Measurements from ENCODE around the gene C10orf67.
"Not testable (repeated sequence)": the region's sequence is repeated elsewhere in the genome, so short reads cannot be mapped to it uniquely, and the experiment has no call there.

The C10orf67 gene

GRCh38 chr10:23358357-23358756 lies 13.8 kb upstream of the C10orf67 start:
- DNase-seq (ENCODE audit: low read depth in 1 of 2, low spot score in 1 of 2) = no peak
- H3K4me3 ChIP-seq (replicated peaks; ENCODE audit: insufficient read depth, low read length) = no peak overlapping the region
- no peak overlapping the region for H3K27ac ChIP-seq (replicated peaks)
- TF ChIP-seq CTCF (IDR thresholded peaks at IDR 0.05; ENCODE audit: insufficient read depth, low read length) = no peak
- no peak for TF ChIP-seq GABPA (IDR thresholded peaks at IDR 0.05; ENCODE audit: low read depth)
- no peak for TF ChIP-seq SPI1 (IDR thresholded peaks at IDR 0.05; ENCODE audit: borderline replicate concordance, low read depth)
- no peak for TF ChIP-seq REST (IDR thresholded peaks at IDR 0.05; ENCODE audit: insufficient replicate concordance, low read depth)
- no peak for TF ChIP-seq POLR2AphosphoS5 (IDR thresholded peaks at IDR 0.05; ENCODE audit: low read depth)
- no peaks in the 10 kb centered on the region for H3K27me3 ChIP-seq (ENCODE audit: insufficient read depth, poor library complexity, severe bottlenecking)

DNA sequence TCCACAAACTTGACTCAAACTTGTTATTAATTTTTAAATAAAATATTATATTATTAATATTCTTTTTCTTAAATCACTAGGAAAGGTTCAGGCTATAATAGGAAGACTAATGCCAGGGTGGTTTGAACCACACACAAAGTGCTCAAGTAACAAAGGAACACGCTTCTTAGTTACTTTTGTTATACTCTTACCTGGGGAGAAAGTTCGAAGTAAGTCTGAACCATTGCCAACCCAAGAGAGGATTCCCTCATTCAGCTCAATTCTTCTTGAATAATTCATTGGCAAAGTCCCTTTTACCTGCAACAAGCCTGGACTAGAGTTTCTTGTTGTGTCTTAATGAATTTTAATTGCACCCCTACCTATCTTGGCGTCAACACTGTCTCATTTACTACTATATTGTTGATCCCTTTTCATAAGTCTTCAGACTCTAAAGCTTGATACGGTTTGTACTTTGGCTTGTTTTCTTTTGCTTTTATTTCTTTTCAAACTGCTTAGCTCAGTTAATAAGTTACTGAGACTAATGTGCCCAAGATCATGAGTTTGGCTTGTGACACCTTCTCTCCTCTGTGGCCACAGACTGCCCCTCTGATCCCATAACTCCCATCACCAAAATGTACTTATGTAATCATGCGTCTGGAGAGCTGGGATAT lies 10.2 kb upstream of the C10orf67 start:
- TF ChIP-seq GABPA (IDR thresholded peaks at IDR 0.05; ENCODE audit: low read depth) = no peak
- TF ChIP-seq CTCF (IDR thresholded peaks at IDR 0.05; ENCODE audit: insufficient read depth, low read length) = no peak
- TF ChIP-seq POLR2AphosphoS5 (IDR thresholded peaks at IDR 0.05; ENCODE audit: low read depth) = no peak
- TF ChIP-seq SPI1 (IDR thresholded peaks at IDR 0.05; ENCODE audit: borderline replicate concordance, low read depth) = no peak
- TF ChIP-seq REST (IDR thresholded peaks at IDR 0.05; ENCODE audit: insufficient replicate concordance, low read depth) = no peak
- no peak overlapping the region for H3K4me3 ChIP-seq (replicated peaks; ENCODE audit: insufficient read depth, low read length)
- no peak overlapping the region for H3K27ac ChIP-seq (replicated peaks)
- DNase-seq (ENCODE audit: low read depth in 1 of 2, low spot score in 1 of 2) = no peak
- H3K27me3 ChIP-seq (ENCODE audit: insufficient read depth, poor library complexity, severe bottlenecking) = no peaks in the 10 kb centered on the region

GRCh38 chr10:23351926-23352519 lies 7.4 kb upstream of the C10orf67 start:
- no peak overlapping the region for H3K27ac ChIP-seq (replicated peaks)
- DNase-seq (ENCODE audit: low read depth in 1 of 2, low spot score in 1 of 2) = no peak
- no peaks in the 10 kb centered on the region for H3K27me3 ChIP-seq (ENCODE audit: insufficient read depth, poor library complexity, severe bottlenecking)
- H3K4me3 ChIP-seq (replicated peaks; ENCODE audit: insufficient read depth, low read length) = no peak overlapping the region
- no peak for TF ChIP-seq REST (IDR thresholded peaks at IDR 0.05; ENCODE audit: insufficient replicate concordance, low read depth)
- no peak for TF ChIP-seq POLR2AphosphoS5 (IDR thresholded peaks at IDR 0.05; ENCODE audit: low read depth)
- no peak for TF ChIP-seq GABPA (IDR thresholded peaks at IDR 0.05; ENCODE audit: low read depth)
- no peak for TF ChIP-seq CTCF (IDR thresholded peaks at IDR 0.05; ENCODE audit: insufficient read depth, low read length)
- TF ChIP-seq SPI1 (IDR thresholded peaks at IDR 0.05; ENCODE audit: borderline replicate concordance, low read depth) = no peak

- H3K4me3 ChIP-seq (replicated peaks; ENCODE audit: insufficient read depth, low read length); DNase-seq (ENCODE audit: low read depth in 1 of 2, low spot score in 1 of 2); H3K27ac ChIP-seq (replicated peaks); H3K27me3 ChIP-seq (ENCODE audit: insufficient read depth, poor library complexity, severe bottlenecking): not testable (repeated sequence)
Measured at GRCh38 chr10:23350706-23351105, 6.1 kb upstream of the C10orf67 start.

All from HL-60 (cell line).